GM12873 (cell line): Measurements from ENCODE around the gene METTL16.

Experiments
- TF ChIP-seq, protein P1 (sequence below): IDR thresholded peaks from 2 replicates; pipeline ENCODE4 v1.5.1; 2012; ENCODE audit warnings: low read depth, mild to moderate bottlenecking, moderate library complexity, low read length, control low read depth; ENCODE audit not compliant: insufficient read depth; ENCODE audit errors: missing control alignments

The METTL16 gene

DNA sequence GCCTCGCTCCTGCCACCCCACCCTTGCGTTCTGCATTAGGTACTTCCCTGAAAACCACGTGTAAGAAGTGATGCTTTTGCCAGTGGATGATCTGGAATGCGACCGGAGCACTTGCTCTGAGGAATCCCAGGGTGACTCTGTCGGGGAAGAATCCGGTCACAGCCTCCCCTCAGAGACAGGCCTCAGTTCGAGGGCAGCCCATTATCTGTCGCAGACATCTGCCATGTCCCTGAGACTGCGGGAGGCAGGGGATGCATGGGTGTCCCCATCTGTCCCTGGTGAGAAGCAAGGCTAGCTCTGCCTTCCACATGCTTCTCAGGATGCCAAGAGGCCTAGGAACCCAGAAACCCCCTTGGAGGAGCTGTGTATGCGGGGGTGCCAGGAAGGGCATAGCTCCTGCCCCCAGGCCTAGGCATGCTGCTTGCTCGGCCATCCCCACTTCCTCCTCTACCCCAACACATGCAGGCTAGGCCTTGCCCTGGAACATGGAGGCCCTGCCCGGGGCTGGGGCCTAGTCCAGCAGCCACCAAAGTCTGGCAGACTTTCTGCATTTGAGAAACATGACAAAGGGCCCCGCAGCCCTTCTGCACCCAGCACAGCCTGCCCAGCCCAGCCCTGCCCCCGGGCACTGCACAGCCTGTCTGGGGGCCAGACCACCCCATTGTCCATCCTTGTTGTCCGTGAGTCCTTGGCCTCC lies 131.3 kb downstream of the METTL16 start:
- TF ChIP-seq, protein P1, sequence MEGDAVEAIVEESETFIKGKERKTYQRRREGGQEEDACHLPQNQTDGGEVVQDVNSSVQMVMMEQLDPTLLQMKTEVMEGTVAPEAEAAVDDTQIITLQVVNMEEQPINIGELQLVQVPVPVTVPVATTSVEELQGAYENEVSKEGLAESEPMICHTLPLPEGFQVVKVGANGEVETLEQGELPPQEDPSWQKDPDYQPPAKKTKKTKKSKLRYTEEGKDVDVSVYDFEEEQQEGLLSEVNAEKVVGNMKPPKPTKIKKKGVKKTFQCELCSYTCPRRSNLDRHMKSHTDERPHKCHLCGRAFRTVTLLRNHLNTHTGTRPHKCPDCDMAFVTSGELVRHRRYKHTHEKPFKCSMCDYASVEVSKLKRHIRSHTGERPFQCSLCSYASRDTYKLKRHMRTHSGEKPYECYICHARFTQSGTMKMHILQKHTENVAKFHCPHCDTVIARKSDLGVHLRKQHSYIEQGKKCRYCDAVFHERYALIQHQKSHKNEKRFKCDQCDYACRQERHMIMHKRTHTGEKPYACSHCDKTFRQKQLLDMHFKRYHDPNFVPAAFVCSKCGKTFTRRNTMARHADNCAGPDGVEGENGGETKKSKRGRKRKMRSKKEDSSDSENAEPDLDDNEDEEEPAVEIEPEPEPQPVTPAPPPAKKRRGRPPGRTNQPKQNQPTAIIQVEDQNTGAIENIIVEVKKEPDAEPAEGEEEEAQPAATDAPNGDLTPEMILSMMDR, result no peak

DNA sequence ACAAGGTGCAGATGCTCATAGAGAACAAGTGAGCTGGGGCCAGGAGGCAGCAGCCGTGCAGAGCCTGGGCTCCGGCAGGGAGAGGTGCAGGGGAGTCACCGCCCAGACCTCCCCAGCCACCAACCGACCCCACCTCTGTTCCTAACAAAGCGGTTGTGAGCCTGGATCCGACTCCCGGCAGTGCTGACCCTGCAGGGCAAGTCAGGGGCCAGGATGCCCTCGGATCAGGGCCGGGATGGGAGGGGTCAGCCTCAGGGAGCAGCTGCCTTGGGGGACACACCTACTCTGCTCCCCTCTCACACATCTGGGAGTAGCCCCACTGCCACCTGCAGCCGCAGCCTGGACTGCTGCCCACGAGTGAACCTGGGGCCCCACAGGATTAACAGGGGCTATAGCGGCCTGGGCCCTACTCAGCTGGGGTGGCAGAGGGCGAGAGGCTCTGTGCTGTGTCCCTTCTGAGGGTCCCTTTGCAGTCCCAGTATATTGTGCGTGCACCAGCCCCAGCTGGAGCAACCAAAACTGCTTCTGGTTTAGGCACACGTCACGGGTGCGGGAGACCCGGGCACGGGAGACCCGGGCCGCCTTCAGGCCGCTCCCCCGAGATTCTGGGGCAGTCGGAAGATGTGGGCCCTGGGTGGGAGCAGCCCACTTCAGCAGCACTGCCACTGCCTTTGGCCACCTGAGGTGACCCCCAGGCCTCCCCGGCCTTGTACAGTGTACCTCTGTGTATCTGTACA lies 132.0 kb downstream of the METTL16 start:
- TF ChIP-seq, protein P1, result no peak

- TF ChIP-seq, protein P1, result no peak
These were observed 132.8 kb downstream of the METTL16 start for GRCh38 chr17:2378905-2379304.

- TF ChIP-seq, protein P1, result no peak
These were observed 134.0 kb downstream of the METTL16 start for GRCh38 chr17:2377659-2378058.

GRCh38 chr17:2376107-2376506 lies 135.6 kb downstream of the METTL16 start:
- TF ChIP-seq, protein P1, result no peak

DNA sequence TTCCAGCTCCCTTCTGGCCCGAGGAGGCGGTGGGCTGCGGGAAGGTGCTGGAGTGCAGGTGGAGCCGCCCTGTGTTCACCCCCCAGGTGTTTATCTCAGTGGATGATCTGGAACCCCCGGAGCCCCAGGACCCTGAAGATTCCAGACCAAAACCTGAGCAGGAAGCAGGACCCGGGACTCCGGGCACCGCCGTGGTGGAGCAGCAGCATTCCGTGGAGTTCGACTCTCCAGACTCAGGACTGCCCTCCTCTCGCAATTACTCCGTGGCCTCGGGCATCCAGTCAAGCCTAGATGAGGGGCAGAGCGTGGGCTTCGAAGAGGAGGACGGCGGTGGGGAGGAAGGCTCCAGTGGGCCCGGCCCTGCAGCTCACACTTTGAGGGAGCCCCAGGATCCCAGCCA lies 136.3 kb downstream of the METTL16 start:
- TF ChIP-seq, protein P1, result no peak

DNA sequence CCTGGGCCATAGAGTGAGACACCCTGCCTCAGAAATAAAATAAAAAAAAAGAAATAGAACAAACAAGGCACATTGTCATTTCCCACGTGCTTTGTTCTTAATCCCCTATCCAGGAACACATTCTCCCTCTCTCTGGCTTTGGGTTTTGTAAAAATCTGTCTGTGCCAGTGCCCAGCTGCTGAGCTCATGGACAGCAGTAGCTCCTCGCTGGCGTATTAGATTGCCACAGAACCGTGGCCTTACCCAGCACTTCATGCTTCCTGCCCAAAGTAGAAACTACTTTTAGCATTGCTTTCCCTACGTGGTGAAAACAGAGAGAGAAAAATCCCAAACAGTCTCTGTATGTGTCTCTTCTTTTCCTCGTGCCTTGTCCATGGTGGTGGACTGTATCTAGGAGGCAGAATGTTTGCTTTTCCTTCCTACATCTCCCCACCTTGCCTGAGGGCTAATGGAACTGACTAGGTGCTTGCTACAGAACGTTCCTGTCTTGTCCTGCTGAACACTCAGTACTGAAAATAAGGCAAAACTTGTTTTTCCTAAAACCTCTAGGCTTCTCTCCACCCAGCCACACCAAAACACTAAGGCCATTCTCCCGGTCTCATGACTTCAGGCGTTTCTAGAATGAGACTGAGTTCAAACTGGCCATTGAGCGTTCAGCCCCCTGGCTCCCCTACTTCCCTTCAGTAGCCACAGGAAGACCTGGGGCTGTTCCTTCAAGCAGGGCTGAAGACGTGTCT lies 137.0 kb downstream of the METTL16 start:
- TF ChIP-seq, protein P1, result no peak
